ENCODE data around the gene MAP2K5.

Gene MAP2K5

GRCh38 chr15:67520321-67521028 is 22.0 kb upstream of the MAP2K5 start:
- H3K4me1 ChIP-seq (ENCODE audit: low read length) = peaks cover 23% of the 10 kb centered on the region
- peaks cover 46% of the 10 kb centered on the region for H3K79me2 ChIP-seq (ENCODE audit: low read length)
- H3K27me3 ChIP-seq (ENCODE audit: low read depth, low read length) = no peaks in the 10 kb centered on the region
- peaks cover 7% of the 10 kb centered on the region for H4K20me1 ChIP-seq (ENCODE audit: insufficient read depth, low read length)
- TF ChIP-seq, protein P1, sequence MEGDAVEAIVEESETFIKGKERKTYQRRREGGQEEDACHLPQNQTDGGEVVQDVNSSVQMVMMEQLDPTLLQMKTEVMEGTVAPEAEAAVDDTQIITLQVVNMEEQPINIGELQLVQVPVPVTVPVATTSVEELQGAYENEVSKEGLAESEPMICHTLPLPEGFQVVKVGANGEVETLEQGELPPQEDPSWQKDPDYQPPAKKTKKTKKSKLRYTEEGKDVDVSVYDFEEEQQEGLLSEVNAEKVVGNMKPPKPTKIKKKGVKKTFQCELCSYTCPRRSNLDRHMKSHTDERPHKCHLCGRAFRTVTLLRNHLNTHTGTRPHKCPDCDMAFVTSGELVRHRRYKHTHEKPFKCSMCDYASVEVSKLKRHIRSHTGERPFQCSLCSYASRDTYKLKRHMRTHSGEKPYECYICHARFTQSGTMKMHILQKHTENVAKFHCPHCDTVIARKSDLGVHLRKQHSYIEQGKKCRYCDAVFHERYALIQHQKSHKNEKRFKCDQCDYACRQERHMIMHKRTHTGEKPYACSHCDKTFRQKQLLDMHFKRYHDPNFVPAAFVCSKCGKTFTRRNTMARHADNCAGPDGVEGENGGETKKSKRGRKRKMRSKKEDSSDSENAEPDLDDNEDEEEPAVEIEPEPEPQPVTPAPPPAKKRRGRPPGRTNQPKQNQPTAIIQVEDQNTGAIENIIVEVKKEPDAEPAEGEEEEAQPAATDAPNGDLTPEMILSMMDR (IDR thresholded peaks at IDR 0.05; ENCODE audit: low read depth, low read length) = no peak
- no peak for TF ChIP-seq EZH2phosphoT487 (IDR thresholded peaks at IDR 0.05; ENCODE audit: low read depth)
- peak overlapping the region; percentile 65 for H3K9ac ChIP-seq (ENCODE audit: low read length)
- H3K4me2 ChIP-seq (ENCODE audit: low read length) = peak overlapping the region; percentile 97
- peak overlapping the region; percentile 32 for H3K27ac ChIP-seq (ENCODE audit: low read length)
- H3K9me3 ChIP-seq (ENCODE audit: insufficient read depth, low read length) = no peaks in the 10 kb centered on the region
- peak overlapping the region; percentile 85 for H2AFZ ChIP-seq (ENCODE audit: low read depth, low read length)
- no peaks in the 10 kb centered on the region for H3K36me3 ChIP-seq (replicated peaks; ENCODE audit: low read depth, low read length)
- H3K4me3 ChIP-seq (ENCODE audit: low read length) = peak overlapping the region; percentile 79

GRCh38 chr15:67521029-67521782 is 21.3 kb upstream of the MAP2K5 start, which contains the start of gene C15orf61:
Gene C15orf61 (plus strand): TSS chr15:67521131. CDS start chr15:67521249, 118 bp downstream.
- peak within 1 kb of the TSS; percentile 97 for H3K4me2 ChIP-seq (ENCODE audit: low read length)
- H3K79me2 ChIP-seq (ENCODE audit: low read length) = peaks cover 48% of the 10 kb centered on the region
- peaks cover 7% of the 10 kb centered on the region for H4K20me1 ChIP-seq (ENCODE audit: insufficient read depth, low read length)
- TF ChIP-seq, protein P1 (IDR thresholded peaks at IDR 0.05; ENCODE audit: low read depth, low read length) = no peak
- no peak for TF ChIP-seq EZH2phosphoT487 (IDR thresholded peaks at IDR 0.05; ENCODE audit: low read depth)
- peak within 1 kb of the TSS; percentile 81 for H3K27ac ChIP-seq (ENCODE audit: low read length)
- H3K4me1 ChIP-seq (ENCODE audit: low read length) = peaks cover 23% of the 10 kb centered on the region
- H3K36me3 ChIP-seq (replicated peaks; ENCODE audit: low read depth, low read length) = no peaks in the 10 kb centered on the region
- no peaks in the 10 kb centered on the region for H3K9me3 ChIP-seq (ENCODE audit: insufficient read depth, low read length)
- H3K27me3 ChIP-seq (ENCODE audit: low read depth, low read length) = no peaks in the 10 kb centered on the region
- peak within 1 kb of the TSS; percentile 85 for H2AFZ ChIP-seq (ENCODE audit: low read depth, low read length)
- peak within 1 kb of the TSS; percentile 93 for H3K9ac ChIP-seq (ENCODE audit: low read length)
- peak within 1 kb of the TSS; percentile 79 for H3K4me3 ChIP-seq (ENCODE audit: low read length)

DNA sequence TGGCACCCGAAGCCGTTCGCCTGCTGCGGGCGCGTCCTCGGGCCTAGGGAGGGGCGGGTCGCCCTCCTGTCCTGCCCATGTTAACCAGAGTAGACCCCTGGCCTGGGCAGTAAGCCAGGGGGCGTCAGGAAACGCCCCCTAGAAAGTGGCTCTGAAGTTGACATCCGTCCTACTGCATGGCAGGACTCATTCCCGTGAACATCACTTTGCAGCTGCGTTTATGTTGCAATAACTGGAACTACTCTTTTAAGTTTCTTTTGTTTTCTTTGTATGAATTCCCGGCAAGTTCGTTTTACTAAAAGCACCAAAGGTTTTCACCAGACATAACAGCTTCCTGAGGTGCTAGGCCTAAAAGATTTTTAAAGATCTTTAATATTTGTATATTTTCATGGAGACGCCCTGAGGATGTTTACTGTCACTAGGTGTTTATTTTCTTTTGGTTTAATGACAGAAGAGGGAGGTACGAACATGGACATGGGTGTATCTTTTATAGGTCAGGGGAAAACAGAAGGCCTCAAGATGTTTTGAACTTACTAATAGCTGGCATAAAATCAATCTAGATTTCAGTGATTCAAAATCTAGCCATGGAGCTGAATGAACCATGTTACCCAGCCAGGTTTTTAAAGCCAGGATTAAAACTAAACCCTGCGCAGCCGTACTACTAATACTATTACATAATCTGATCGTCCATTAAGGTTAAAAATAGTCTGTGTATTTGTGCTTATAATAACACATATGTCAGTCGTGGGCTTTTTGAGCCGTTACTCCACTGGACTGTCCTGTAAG is 20.5 kb upstream of the MAP2K5 start:
- Histone ChIP-seq H3K9ac (ENCODE audit: low read length) (peak overlapping the region; percentile 93), H3K4me1 (ENCODE audit: low read length) (peaks cover 23% of the 10 kb centered on the region), H3K9me3 (ENCODE audit: insufficient read depth, low read length) (no peaks in the 10 kb centered on the region), H3K79me2 (ENCODE audit: low read length) (peaks cover 48% of the 10 kb centered on the region), H4K20me1 (ENCODE audit: insufficient read depth, low read length) (peaks cover 7% of the 10 kb centered on the region), H3K4me2 (ENCODE audit: low read length) (peak overlapping the region; percentile 76), H3K27ac (ENCODE audit: low read length) (peak overlapping the region; percentile 81), H3K4me3 (ENCODE audit: low read length) (peak overlapping the region; percentile 79), H3K27me3 (ENCODE audit: low read depth, low read length) (no peaks in the 10 kb centered on the region), H2AFZ (ENCODE audit: low read depth, low read length) (peak overlapping the region; percentile 69; the same call in 1 of the 2 replicates), H3K36me3 (replicated peaks; ENCODE audit: low read depth, low read length) (no peaks in the 10 kb centered on the region)
- TF ChIP-seq, protein P1 (IDR thresholded peaks at IDR 0.05; ENCODE audit: low read depth, low read length) = no peak; the same call in 1 of the 2 replicates
- no peak for TF ChIP-seq EZH2phosphoT487 (IDR thresholded peaks at IDR 0.05; ENCODE audit: low read depth)

Data from OCI-LY3 (cell line).